GM12801 (cell line): ENCODE results near the gene ESPNL.

Source experiments
- TF ChIP-seq, protein P1 (sequence below): IDR thresholded peaks from one replicate; pipeline ENCODE4 v1.5.1; 2011; ENCODE audit warnings: control low read depth; ENCODE audit not compliant: insufficient read length; ENCODE audit errors: extremely low read depth

ESPNL gene

DNA sequence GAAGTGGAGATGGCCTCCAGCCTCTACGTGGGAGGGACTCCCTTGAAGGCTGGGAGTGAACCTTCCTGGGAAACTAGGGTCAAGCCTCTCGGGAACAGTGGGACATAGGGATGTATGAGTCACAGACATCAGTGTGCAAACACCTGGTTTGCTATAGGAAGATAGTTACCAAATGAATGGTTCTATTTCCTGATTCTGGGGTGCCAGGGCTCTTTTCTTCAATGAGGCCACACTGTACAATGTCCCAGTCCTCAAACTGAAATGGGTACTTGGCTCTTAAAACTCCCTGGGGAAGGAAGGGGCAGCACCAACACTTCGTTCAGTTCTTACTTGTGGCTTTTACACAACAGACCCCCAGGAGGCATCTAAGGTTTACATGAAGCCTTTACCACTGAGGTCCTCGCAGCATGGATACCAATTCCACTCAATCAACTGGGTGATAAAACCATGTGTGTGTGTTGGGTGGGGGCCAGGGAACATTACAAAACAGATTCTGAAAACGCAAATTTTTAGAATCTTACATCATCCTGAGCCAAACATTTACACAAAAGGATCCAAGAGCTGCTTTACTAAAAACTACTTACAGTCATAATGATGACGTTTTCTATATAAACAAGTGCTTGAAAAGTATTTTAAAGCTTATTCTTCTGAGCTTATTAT is 69.0 kb downstream of the ESPNL start:
- TF ChIP-seq, protein P1, sequence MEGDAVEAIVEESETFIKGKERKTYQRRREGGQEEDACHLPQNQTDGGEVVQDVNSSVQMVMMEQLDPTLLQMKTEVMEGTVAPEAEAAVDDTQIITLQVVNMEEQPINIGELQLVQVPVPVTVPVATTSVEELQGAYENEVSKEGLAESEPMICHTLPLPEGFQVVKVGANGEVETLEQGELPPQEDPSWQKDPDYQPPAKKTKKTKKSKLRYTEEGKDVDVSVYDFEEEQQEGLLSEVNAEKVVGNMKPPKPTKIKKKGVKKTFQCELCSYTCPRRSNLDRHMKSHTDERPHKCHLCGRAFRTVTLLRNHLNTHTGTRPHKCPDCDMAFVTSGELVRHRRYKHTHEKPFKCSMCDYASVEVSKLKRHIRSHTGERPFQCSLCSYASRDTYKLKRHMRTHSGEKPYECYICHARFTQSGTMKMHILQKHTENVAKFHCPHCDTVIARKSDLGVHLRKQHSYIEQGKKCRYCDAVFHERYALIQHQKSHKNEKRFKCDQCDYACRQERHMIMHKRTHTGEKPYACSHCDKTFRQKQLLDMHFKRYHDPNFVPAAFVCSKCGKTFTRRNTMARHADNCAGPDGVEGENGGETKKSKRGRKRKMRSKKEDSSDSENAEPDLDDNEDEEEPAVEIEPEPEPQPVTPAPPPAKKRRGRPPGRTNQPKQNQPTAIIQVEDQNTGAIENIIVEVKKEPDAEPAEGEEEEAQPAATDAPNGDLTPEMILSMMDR, result no peak

DNA sequence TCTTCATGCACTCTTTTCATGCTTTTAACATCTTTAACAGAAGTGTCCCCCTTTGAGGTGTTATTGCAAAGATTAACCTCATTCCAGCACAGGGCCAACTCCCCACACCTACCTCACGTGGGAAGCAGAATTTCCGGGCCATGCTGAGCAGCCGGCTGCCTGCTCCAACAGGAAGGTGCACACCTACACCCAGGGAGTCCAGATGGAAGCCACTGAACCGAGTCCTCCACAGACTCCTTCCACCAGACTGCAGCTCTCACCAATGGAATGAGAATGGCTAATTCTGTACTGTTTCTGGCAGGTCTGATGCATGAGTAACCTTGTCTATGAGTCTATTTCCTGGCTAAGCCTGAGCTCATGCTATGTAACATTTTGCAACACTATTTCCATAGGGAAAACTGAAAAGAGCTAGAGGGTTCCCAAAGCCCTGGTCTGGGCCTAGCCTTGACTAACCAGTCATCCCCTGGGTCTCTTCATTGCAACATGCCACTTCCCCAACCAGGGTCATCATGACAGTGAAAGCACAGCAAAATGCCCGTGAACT is 69.6 kb downstream of the ESPNL start:
- TF ChIP-seq, protein P1, result no peak

DNA sequence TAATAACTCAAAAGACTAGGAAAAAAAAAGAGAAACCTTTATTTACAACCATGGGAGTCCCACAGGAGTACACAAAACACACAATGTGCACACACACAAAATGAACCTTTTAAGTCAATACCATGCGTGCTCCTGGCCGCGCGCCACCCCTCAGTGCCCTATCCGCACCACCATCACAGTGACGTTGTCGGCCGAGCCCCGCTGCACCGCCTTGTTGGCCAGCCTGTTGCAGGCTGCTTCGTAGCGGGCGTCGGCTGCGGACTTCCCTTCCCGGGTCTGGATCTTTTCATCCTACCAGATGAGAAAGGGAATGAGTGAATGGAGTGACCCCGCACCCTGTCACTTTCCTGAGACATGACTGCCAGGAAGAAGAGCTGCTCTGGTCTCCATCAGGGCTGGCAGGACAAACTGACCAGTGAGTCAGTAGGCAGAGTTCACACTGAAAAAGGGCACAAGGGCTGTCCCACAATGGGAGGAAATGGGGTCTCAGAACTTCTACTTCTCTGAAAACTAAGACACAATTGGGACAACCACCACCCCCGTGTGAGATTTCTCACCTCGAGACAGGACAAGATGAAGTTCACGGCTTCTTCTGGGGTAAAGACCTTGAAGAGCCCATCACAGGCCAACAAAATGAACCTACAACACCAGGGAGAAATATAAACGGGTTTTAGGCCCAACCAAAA is 70.4 kb downstream of the ESPNL start:
- TF ChIP-seq, protein P1, result no peak

DNA sequence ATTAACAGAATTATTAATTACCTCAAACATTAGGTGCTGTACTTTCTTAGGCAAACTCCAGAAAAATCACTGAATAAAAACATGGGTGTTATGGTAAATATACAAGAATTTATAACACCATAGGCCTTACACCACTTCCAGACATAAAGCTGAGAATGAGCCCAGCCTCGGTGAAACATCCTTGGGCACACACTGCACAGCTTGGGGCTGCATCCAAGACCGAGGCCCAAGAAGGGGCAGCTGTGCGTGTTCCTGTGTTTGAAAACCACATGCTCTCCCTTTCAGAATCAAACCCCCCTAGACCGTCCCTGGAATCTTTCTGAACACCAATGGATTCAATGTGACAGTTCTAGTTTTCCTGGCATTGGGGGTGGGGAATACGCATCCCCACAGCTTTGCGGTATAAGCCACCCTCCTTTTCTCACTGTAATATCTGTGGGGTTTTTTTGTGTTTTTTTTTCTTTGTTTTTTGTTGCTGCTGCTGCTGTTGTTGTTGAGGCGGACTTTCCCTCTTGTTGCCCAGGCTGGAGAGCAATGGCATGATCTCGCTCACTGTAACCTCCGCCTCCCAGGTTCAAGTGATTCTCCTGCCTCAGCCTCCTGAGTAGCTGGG is 71.5 kb downstream of the ESPNL start:
- TF ChIP-seq, protein P1, result no peak

DNA sequence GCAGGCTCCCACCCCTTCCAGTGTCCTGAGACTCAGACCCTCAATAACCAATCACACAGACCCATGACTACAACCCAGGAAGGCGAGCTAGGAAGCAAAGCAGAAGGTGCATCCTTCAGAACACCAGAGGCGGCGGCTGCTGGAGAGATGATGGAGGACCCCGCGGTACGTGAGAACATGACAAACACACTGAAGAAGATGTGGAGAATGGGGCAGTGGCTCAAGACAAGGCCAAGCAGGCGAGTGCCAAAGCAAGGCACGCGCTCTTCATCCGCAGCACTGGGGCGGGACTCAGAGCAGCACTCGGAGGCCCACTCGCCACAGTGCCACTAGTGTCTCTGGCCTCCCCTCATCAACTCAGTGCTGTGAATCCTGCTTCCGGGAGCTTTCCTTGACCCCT is 72.3 kb downstream of the ESPNL start:
- TF ChIP-seq, protein P1, result no peak

DNA sequence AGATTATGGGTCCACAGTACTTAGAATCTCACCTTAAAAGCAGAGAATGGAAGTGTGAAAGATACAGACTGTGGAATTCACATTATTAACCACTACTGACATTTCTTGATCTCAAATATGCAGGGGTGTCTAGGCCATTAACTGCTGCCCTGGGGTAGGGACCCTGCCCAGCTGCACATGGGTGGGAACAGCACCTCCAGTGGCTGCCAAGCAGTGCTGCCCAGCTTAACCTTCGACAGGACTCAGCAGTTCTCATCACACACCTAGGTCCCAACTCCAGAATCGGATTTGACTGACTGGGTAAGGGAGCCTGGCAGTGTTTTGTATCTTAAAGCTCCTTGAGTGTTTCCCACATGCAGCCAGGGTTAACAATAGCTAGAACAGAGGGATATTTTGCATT is 73.6 kb downstream of the ESPNL start:
- TF ChIP-seq, protein P1, result no peak

DNA sequence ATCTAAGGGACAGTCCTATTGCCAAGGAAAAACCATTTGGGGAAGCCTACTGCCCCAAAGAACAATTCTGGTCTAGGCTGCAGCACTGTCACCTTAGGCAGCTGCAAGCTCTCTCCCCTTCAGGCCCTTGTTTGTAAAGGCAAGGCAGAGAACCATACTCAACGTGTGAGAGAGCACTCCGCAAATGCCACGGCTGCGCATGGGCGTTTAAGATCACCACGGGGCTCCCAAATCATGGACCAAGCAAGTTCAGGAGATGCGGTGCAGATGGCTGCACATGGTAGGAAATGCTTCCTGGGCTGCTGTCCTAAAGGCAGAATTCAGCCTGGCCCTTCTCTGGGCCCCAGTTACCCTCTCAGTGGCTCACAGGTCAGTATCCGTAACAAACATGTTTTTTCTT is 74.2 kb downstream of the ESPNL start:
- TF ChIP-seq, protein P1, result no peak
